ENCODE results near the gene ALDH5A1.

The ALDH5A1 gene

GRCh38 chr6:24524805-24525204, 30.0 kb downstream of the ALDH5A1 start:
- DNase-seq (ENCODE audit: low read depth): no peak

GRCh38 chr6:24529985-24530384, 35.2 kb downstream of the ALDH5A1 start:
- DNase-seq (ENCODE audit: low read depth): no peak

DNA sequence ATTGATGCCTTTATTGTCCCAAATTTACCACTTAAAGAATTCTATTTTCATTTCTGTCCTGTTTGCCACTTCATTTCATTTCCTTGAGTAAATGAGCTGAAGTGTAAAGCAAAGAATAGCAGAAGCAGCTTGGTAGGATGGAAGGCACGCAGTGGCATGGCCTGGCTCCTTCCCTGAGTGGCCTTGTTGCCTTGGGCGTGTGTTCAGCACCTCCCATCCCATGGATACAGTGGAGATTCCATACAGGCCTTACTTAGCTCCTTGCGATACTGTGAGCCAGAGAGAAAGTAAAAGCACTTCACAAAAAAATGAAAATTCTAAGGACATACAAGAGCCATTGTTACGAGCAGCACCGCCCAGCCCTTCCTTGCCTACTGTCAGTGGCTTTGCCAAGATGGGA, 39.6 kb downstream of the ALDH5A1 start:
- no peak for DNase-seq (ENCODE audit: low read depth)

- DNase-seq (ENCODE audit: low read depth): no peak
Observed at GRCh38 chr6:24535210-24535609, 40.4 kb downstream of the ALDH5A1 start.

DNA sequence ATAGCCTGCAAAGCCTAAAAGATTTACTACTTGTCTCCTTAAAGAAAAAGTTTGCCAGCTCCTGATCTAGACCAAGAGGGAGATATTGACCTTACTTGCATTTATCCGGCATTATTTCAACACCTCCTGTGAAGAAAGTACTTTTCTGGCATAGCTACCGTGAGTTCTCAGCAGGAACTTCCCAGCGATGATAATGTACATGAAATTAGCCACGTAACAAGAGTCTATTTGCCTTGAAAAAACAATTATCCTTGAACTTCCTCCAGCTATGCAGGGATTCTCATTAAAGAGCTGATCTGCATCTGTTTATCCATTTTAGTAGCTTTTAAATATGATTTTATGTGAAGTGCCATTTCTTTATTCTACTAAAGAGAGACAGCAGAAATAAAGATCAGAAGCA, 41.7 kb downstream of the ALDH5A1 start:
- no peak for DNase-seq (ENCODE audit: low read depth)

DNA sequence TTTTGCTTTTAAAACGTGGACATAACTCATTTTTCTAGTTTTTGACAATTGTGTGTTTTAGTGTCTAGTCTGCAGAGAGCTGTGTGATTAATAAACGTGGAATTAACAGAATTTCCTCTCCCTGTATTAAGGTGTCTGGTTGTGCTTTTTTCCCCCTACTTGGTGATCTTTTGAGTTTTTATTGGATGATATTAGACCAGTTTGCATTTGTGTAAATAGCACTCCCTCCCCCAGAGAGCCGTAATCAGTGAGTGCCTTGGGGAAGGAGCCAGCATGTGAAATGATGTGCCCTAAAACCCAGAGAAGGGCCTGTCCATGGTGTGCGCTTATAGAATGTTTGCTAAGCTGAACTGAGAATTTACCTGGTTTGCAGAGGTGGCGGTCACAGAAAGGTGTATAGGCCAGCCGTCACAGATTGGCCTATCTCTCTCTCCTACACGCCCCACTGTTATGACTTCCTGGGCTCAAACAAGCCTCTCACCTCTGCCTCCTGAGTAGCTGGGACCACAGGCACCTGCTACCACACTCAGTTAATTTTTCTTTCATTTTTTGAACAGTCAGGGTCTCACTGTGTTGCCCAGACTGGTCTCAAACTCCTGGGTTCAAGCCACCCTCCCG, 42.4 kb downstream of the ALDH5A1 start:
- DNase-seq (ENCODE audit: low read depth): no peak

- DNase-seq (ENCODE audit: low read depth): no peak
Observed at GRCh38 chr6:24537771-24538385, 43.1 kb downstream of the ALDH5A1 start.

GRCh38 chr6:24539416-24539815, 44.6 kb downstream of the ALDH5A1 start:
- DNase-seq (ENCODE audit: low read depth): no peak

GRCh38 chr6:24540197-24540596, 45.4 kb downstream of the ALDH5A1 start:
- no peak for DNase-seq (ENCODE audit: low read depth)

DNA sequence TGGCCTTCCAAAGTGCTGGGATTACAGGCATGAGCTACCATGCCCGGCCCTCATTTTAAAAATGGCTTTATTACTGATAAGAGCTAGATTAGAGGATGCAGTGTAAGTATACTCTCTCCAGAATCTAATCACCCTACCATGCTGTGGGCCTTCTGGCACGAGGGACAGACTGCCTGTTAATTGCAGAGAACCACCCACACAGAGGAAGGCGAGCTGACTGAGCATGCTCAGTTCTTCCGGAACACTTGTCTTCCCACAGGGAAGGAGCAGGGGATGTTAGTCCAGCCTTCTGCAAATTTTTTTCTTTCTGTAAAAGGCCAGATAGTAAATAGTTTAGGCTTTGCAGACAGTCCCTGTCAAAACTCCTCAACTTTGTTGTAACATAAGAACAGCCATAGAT, 48.9 kb downstream of the ALDH5A1 start:
- no peak for DNase-seq (ENCODE audit: low read depth)

DNA sequence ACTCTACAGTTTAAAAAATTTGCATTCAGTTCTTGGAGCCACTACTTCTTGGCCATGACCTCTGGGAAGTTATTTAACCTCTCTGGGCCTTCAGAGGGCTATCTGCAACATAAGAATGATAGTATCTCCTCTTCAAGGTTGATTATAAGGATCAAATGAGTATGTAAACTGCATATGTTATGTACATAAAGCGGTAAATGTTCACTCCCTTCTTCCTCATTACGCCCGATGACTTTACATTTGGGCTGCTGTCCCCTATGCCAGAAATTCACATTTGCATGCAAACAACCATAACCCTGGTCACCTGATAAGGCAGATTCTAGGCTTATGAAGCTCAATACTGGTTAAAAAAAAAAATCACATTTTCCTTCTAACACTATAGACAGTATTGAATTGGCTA, 50.4 kb downstream of the ALDH5A1 start:
- no peak for DNase-seq (ENCODE audit: low read depth)

DNA sequence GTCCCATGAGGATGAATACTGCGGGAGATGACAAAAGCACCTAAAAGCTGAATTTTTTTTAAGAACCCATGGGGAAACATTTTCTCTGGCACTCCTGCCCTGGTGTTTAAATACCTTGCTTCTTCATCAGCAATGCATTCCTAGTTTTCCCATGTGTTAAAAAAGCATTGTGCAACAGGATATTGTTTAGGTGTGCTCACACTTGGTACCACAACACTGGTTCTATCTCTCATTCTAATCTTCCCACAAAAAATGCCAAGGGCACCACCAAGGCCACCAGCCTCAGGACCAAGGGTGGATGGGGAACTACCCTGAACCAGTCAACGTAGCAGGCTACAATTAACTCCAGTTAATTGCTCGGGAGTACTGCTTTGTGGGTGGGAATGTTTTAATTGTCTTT, 50.9 kb downstream of the ALDH5A1 start:
- no peak for DNase-seq (ENCODE audit: low read depth)

- no peak for DNase-seq (ENCODE audit: low read depth)
Observed at GRCh38 chr6:24546439-24546838, 51.7 kb downstream of the ALDH5A1 start.

GRCh38 chr6:24547243-24547642, 52.5 kb downstream of the ALDH5A1 start:
- DNase-seq (ENCODE audit: low read depth): no peak

DNA sequence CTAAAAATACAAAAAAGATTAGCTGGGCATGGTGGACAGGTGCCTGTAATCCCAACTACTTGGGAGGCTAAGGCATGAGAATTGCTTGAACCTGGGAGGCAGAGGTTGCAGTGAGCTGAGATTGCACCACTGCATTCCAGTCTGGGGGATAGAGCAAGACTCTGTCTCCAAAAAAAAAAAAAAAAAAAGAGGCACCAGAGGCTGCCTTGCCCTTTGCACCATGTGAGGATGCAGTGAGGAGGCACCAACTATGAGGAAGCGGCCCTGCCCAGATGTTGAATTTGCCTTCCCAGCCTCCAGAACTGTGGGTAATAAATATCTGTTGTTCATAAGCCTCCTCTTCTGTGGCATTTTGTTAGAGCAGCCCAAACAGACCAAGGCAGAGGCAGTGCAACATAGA, 54.4 kb downstream of the ALDH5A1 start:
- DNase-seq (ENCODE audit: low read depth): no peak

- DNase-seq (ENCODE audit: low read depth): no peak
Observed at GRCh38 chr6:24549674-24550353, 55.0 kb downstream of the ALDH5A1 start.

- DNase-seq (ENCODE audit: low read depth): no peak
Observed at GRCh38 chr6:24551139-24551538, 56.4 kb downstream of the ALDH5A1 start.

DNA sequence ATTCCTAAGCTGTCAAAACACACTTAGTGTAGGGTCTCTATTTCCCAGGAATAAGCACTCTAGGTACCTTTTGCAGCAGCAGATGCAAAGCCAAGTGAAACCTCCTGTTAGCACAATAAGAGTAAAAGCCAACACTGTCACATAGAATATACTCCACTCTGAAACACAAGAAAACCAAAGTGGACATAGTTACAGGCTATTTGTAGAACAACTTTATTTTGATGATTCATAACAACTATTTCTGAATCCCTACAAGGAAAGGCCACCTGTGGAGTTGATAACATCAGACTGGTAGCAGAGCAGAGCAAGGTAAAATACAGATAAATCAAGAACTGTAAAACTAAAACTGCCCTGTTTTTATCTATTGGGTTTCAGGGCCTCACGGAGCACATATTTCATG, 59.7 kb downstream of the ALDH5A1 start:
- DNase-seq (ENCODE audit: low read depth): no peak

DNA sequence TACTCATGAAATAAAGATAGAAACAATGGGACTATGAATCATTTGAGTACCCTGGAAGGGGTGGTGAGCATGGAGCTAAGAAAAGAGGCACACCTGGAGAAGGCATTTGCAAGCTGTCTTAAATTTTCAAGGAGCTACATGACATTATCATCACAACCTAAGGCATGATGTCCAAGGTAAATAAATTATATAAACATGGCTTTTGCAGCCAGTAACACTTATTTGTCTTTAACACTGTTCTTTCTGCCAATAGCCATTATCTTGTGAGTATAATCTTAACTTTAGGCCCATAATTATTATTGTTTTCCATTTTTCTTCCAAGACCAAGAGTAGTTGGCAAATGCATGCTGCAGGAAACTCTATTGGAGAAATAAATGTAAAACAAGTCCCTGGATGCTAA, 63.7 kb downstream of the ALDH5A1 start:
- no peak for DNase-seq (ENCODE audit: low read depth)

DNA sequence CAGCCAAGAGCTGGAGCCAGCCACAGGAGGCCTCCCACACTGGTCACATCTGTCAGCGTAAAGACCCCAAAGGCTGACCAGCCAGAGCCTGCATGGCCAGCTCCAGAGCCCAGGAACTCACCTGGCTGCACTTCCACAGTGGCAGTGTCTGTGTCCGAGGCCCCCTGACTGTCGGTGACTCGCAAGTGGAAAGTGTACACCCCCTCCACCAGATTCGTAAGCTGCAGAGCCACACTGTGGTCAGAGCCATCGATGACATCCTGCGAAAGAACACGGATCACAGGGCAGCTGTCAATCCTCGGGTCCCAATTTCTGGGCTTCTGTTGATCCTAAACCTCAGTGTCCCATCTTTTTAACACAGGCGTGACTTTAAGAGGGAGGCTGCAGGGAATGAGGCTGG, 69.3 kb downstream of the ALDH5A1 start:
- DNase-seq (ENCODE audit: low read depth): no peak

- no peak for DNase-seq (ENCODE audit: low read depth)
Observed at GRCh38 chr6:24565196-24565595, 70.4 kb downstream of the ALDH5A1 start.

DNA sequence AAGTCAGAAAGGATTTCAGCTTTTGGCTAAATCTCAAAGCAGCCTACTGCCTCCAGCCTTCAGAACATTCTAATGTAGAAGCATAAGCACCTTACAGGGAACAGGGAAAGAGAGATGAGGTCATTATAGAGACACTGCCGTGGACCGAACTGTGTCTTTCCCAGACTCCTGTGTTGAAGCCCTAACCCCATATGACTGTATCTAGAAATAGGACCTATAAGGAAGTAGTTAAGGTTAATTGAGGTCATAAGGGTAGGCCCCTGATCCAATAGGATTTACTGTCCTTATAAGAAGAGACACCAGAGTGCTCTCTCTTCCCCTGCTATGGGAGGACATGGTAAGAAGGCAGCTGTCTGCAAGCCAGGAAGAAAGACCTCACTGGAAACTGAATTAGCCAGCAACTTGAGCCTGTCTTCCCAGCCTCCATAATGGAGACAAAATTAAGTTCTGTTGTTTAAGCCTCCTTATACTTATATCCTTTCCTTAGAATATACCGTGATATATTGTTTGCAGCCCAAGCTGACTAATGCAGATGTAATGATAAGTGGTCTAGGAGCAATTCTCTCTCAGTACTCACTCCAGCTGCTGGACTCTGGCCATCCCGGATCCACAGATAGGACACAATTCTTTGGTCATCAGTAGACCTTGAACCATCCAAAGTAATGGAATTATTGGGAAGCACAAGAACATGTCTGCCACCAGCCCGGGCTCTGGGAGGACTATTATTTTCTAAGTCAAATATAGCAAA, 71.4 kb downstream of the ALDH5A1 start:
- no peak for DNase-seq (ENCODE audit: low read depth)

DNA sequence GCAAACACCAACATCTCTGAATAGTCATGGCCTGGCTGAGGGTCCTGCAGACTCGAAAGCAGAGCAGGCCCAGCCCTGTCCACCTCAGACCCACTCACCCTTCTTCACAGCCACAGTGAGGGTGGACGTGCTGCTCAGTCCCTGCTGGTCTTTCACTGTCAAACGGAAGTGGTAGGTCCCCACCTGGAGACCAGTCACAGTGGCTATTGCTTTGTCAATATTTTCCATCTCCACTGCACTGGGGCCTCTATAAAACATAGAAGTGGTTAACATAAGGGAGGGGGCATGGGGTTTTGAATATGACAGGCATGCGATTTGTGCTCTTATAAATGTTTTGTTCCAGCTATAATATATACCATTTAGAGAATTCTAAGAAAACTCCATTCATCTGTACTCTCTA, 73.9 kb downstream of the ALDH5A1 start:
- no peak for DNase-seq (ENCODE audit: low read depth)
